Upper lobe of right lung (tissue), 1 donor: ENCODE measurements around the gene GLI3. TPM values are rescaled to one million over a fixed set of nuclear protein-coding genes. Genes with fewer than 3 reads are reported as not detected.

Experiments
- ATAC-seq: fragments of 200-7000 bp; cut with Tn5 transposase; one replicate; pipeline ENCODE4 v1.9.1; 2020; ENCODE audit warnings: mild to moderate bottlenecking, moderate library complexity
- DNase-seq: peaks from one replicate; pipeline ENCODE4 v3.0.0-alpha.2; 2020
- H3K27ac ChIP-seq: fragments of 200-600 bp; one replicate; pipeline ENCODE4 v1.8.0; 2022
- H3K27me3 ChIP-seq: fragments of 200-600 bp; one replicate; pipeline ENCODE4 v1.8.0; 2022; ENCODE audit warnings: mild to moderate bottlenecking
- H3K36me3 ChIP-seq: fragments of 200-600 bp; one replicate; pipeline ENCODE4 v1.8.0; 2022
- H3K4me1 ChIP-seq: fragments of 200-600 bp; one replicate; pipeline ENCODE4 v1.8.0; 2022
- H3K4me3 ChIP-seq: fragments of 200-600 bp; one replicate; pipeline ENCODE4 v1.8.0; 2022; ENCODE audit warnings: mild to moderate bottlenecking
- H3K9me3 ChIP-seq: fragments of 200-600 bp; one replicate; pipeline ENCODE4 v1.8.0; 2022
- CTCF ChIP-seq: fragments of 200-600 bp; IDR thresholded peaks from one replicate; pipeline ENCODE4 v1.8.0; 2022; ENCODE audit warnings: antibody characterized with exemption
- intact Hi-C: fragments of 100-400 bp; cut with DNase I; formaldehyde crosslinking; loops from one replicate; pipeline ENCODE4 v1.11.0; 2022
- total RNA-seq: library from RNA; stranded (reverse); fragmentation: NEBNext Ultra II Directional; extraction: Animal tissue kit (Norgen Biotek cat#: 25700); gene quantifications from one replicate; pipeline ENCODE4 v1.2.1, GENCODE V29; 2021
- donor health status: DM: no; HTN: yes; CAD: no; lungs with severe emphysema.

GLI3 gene
- total RNA-seq, 1 donor from 2014 or later = 17.5 TPM

- Histone ChIP-seq H3K4me3 (no peak overlapping the region), H3K36me3 (no peaks in the 10 kb centered on the region), H3K27me3 (no peaks in the 10 kb centered on the region), H3K9me3 (no peaks in the 10 kb centered on the region), H3K27ac (no peak overlapping the region), H3K4me1 (peaks cover 6% of the 10 kb centered on the region)
- intact Hi-C loops = no loop called here
- no peak for TF ChIP-seq CTCF
- ATAC-seq (no peak), DNase-seq (no peak)
Observed at GRCh38 chr7:42167631-42168236, 69.3 kb downstream of the GLI3 start.

DNA sequence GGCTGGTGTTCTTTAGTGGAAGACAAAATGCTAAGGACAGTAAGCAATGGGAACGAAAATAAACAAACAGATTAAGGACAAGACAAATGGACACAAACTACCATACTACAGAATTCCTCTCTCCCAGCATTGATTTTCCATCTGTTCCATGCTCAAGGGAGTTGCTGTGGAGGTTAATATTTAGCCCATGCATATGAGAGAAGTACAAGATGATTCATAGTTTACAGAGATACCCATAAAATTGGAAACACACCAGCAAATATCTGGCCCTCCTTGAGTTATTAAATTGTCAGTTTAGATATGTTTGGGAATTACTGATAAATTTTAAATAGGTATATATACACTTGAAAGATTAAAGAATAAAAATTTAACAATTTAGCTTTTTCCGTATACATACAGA lies 69.8 kb downstream of the GLI3 start:
- ATAC-seq (no peak), DNase-seq (no peak)
- Histone ChIP-seq H3K27me3 (no peaks in the 10 kb centered on the region), H3K36me3 (no peaks in the 10 kb centered on the region), H3K9me3 (no peaks in the 10 kb centered on the region), H3K4me3 (no peak overlapping the region), H3K4me1 (peaks cover 6% of the 10 kb centered on the region), H3K27ac (no peak overlapping the region)
- intact Hi-C loops = no loop called here
- TF ChIP-seq CTCF = no peak

DNA sequence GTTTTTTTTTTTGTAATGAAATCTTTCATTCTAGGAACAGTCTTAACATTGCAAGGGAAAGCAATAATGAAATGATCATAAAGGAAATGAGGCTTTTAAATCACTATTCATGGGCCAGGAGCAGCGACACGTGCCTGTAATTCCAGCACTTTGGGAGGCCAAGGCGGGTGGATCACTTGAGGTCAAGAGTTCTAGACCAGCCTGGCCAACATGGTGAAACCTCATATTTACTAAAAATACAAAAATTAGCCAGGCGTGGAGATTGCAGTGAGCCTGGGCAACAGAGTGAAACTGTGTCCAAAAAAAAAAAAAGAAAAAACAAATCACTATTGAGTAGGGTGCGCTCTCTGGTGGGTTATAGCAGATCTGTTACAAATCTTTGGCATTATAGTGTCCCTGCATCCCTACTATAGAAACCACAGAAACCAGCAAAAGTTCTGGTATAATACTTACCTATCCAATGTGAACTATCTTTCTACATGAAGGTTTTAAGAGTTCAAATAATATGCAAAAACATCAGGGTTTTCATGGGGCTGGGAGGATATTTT lies 72.1 kb downstream of the GLI3 start:
- ATAC-seq = no peak
- H3K27me3 ChIP-seq = no peaks in the 10 kb centered on the region
- intact Hi-C loops = no loop called here

GRCh38 chr7:42162560-42163325 lies 74.3 kb downstream of the GLI3 start:
- H3K27me3 ChIP-seq = no peaks in the 10 kb centered on the region
- no peak for TF ChIP-seq CTCF
- ATAC-seq (no peak), DNase-seq (no peak)
- no peaks in the 10 kb centered on the region for H3K9me3 ChIP-seq
- H3K36me3 ChIP-seq = no peaks in the 10 kb centered on the region
- intact Hi-C loops = no loop called here
- H3K27ac ChIP-seq = no peak overlapping the region
- H3K4me1 ChIP-seq = peaks cover 10% of the 10 kb centered on the region
- H3K4me3 ChIP-seq = no peak overlapping the region

More for the DNA sequence above, 72.1 kb downstream of the GLI3 start:
- Histone ChIP-seq H3K36me3 (no peaks in the 10 kb centered on the region), H3K4me3 (no peak overlapping the region), H3K9me3 (no peaks in the 10 kb centered on the region), H3K4me1 (peaks cover 15% of the 10 kb centered on the region), H3K27ac (no peak overlapping the region)
- TF ChIP-seq CTCF = no peak
- DNase-seq = no peak

DNA sequence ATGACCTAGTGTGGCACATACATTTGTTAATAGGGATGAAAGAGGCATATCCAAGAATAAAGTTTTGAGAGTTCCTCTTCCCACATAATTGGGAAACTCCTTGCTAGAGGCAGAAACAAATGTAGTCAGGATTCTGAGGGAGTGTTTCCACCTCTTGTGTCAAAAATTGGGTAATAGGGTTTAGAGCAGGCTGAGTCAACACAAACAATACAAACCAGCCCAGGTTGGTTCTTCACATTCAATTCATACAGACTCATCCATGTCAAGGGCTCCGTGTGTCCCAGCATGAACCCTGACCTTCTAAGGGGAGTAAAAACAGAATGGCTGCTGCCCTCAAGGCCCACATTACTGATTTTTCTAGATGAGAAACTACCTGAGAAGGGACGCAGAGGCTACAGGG lies 75.3 kb downstream of the GLI3 start:
- H3K27me3 ChIP-seq = no peaks in the 10 kb centered on the region
- ATAC-seq (peak; percentile 78), DNase-seq (no peak)
- H3K36me3 ChIP-seq = no peaks in the 10 kb centered on the region
- no peak overlapping the region for H3K27ac ChIP-seq
- TF ChIP-seq CTCF = no peak
- peaks cover 9% of the 10 kb centered on the region for H3K4me1 ChIP-seq
- no peak overlapping the region for H3K4me3 ChIP-seq
- intact Hi-C loops = no loop called here
- H3K9me3 ChIP-seq = no peaks in the 10 kb centered on the region
